ENCODE measurements around the gene SH3TC1. TPM values are rescaled to one million over a fixed set of nuclear protein-coding genes. Genes with fewer than 3 reads are reported as not detected.

SH3TC1 gene
- total RNA-seq, 8 experiments from 2014 or later = 0.96 to 22.2 (median 3.6) TPM

GRCh38 chr4:8244001-8244757, 45.1 kb downstream of the SH3TC1 start:
- Histone ChIP-seq H3K4me1 (replicated peaks in 1 of 2) (peaks cover 6 to 12% of the 10 kb centered on the region in 2 donors), H3K27ac (no peak overlapping the region), H3K4me3 (no peak overlapping the region)
- WGBS, 10 experiments = 90 to 100% (median 100%) methylated on average over 1 to 5 of the region's 18 CpGs; no CpG with 5 or more reads in 1 of the 10 experiments
- ATAC-seq (replicated peaks in 6 of 8) = no peak
- in situ Hi-C loops (cut with MboI; ENCODE audit: low pct_unique_long_range_greater_than_20kb in 2 of 9, low sequenced_read_pairs in 9 of 9, unreplicated experiment in 9 of 9) = loop anchor here (5.0 to 25.0 kb wide), 3 partner anchors 158 to 168 kb away; no protein-coding TSS in a partner anchor

GRCh38 chr4:8244931-8245460, 45.9 kb downstream of the SH3TC1 start:
- Histone ChIP-seq H3K4me3 (no peak overlapping the region), H3K27ac (no peak overlapping the region), H3K4me1 (replicated peaks in 1 of 2) (peaks cover 6 to 12% of the 10 kb centered on the region in 2 donors)
- ATAC-seq (replicated peaks in 6 of 8) = no peak
- in situ Hi-C loops (cut with MboI; ENCODE audit: low pct_unique_long_range_greater_than_20kb in 2 of 9, low sequenced_read_pairs in 9 of 9, unreplicated experiment in 9 of 9) = loop anchor here (5.0 to 25.0 kb wide), 3 partner anchors 157 to 167 kb away; no protein-coding TSS in a partner anchor
- 80 to 97% (median 91%) methylated on average over 2 to 11 of the region's 19 CpGs; no CpG with 5 or more reads in 5 of the 10 experiments for WGBS, 10 experiments

GRCh38 chr4:8245884-8246833, 47.1 kb downstream of the SH3TC1 start:
- ATAC-seq (replicated peaks in 6 of 8) = no peak
- in situ Hi-C loops (cut with MboI; ENCODE audit: low pct_unique_long_range_greater_than_20kb in 2 of 9, low sequenced_read_pairs in 9 of 9, unreplicated experiment in 9 of 9) = loop anchor here in 8 of 9 experiments (10.0 to 25.0 kb wide), 2 partner anchors 159 to 166 kb away; no protein-coding TSS in a partner anchor
- H3K4me1 ChIP-seq (replicated peaks in 1 of 2) = peaks cover 10 to 16% of the 10 kb centered on the region in 2 donors
- no peak overlapping the region for H3K4me3 ChIP-seq
- 69 to 100% (median 83%) methylated on average over 1 to 12 of the region's 31 CpGs; no CpG with 5 or more reads in 2 of the 10 experiments for WGBS, 10 experiments
- H3K27ac ChIP-seq = no peak overlapping the region

- peak in 6 of 8 experiments; percentile 4 to 91 (median 46) for ATAC-seq (replicated peaks in 6 of 8)
- WGBS, 10 experiments = 22 to 100% (median 86%) methylated on average over 3 to 10 of the region's 31 CpGs; no CpG with 5 or more reads in 2 of the 10 experiments
- no peak overlapping the region for H3K4me3 ChIP-seq
- peaks cover 20 to 21% of the 10 kb centered on the region in 2 donors for H3K4me1 ChIP-seq (replicated peaks in 1 of 2)
- in situ Hi-C loops (cut with MboI; ENCODE audit: low pct_unique_long_range_greater_than_20kb in 2 of 9, low sequenced_read_pairs in 9 of 9, unreplicated experiment in 9 of 9) = loop anchor here in 8 of 9 experiments (10.0 to 25.0 kb wide), 2 partner anchors 158 to 165 kb away; no protein-coding TSS in a partner anchor
- H3K27ac ChIP-seq = no peak overlapping the region
Observed at GRCh38 chr4:8247047-8247930, 48.2 kb downstream of the SH3TC1 start.

GRCh38 chr4:8248091-8248490, 49.0 kb downstream of the SH3TC1 start:
- 13 to 100% (median 75%) methylated on average over 1 to 7 of the region's 7 CpGs for WGBS, 10 experiments
- Histone ChIP-seq H3K4me3 (no peak overlapping the region), H3K4me1 (replicated peaks in 1 of 2) (peaks cover 13 to 15% of the 10 kb centered on the region in 2 donors), H3K27ac (no peak overlapping the region)
- peak in 2 of 8 experiments; percentile 3 to 36 for ATAC-seq (replicated peaks in 6 of 8)
- in situ Hi-C loops (cut with MboI; ENCODE audit: low pct_unique_long_range_greater_than_20kb in 2 of 9, low sequenced_read_pairs in 9 of 9, unreplicated experiment in 9 of 9) = loop anchor here in 8 of 9 experiments (10.0 to 25.0 kb wide), 2 partner anchors 157 to 164 kb away; no protein-coding TSS in a partner anchor

GRCh38 chr4:8250227-8250626, 51.1 kb downstream of the SH3TC1 start:
- peaks cover 13 to 15% of the 10 kb centered on the region in 2 donors for H3K4me1 ChIP-seq (replicated peaks in 1 of 2)
- H3K27ac ChIP-seq = no peak overlapping the region
- whole genome bisulfite sequencing, 10 experiments = 60% methylated on average over 1 of the region's 3 CpGs; no CpG with 5 or more reads in 8 of the 10 experiments
- in situ Hi-C loops (cut with MboI; ENCODE audit: low pct_unique_long_range_greater_than_20kb in 2 of 9, low sequenced_read_pairs in 9 of 9, unreplicated experiment in 9 of 9) = no loop called here
- no peak overlapping the region for H3K4me3 ChIP-seq
- no peak for ATAC-seq (replicated peaks in 6 of 8)

GRCh38 chr4:8250637-8251036, 51.5 kb downstream of the SH3TC1 start:
- ATAC-seq (replicated peaks in 6 of 8) = no peak
- H3K27ac ChIP-seq = no peak overlapping the region
- H3K4me1 ChIP-seq (replicated peaks in 1 of 2) = peaks cover 13 to 15% of the 10 kb centered on the region in 2 donors
- no peak overlapping the region for H3K4me3 ChIP-seq
- 51 to 100% (median 83%) methylated on average over 2 to 4 of the region's 7 CpGs; no CpG with 5 or more reads in 6 of the 10 experiments for WGBS, 10 experiments
- in situ Hi-C loops (cut with MboI; ENCODE audit: low pct_unique_long_range_greater_than_20kb in 2 of 9, low sequenced_read_pairs in 9 of 9, unreplicated experiment in 9 of 9) = no loop called here

GRCh38 chr4:8251110-8251883, 52.2 kb downstream of the SH3TC1 start:
- WGBS, 10 experiments = 20 to 95% (median 57%) methylated on average over 1 to 10 of the region's 24 CpGs; no CpG with 5 or more reads in 2 of the 10 experiments
- in situ Hi-C loops (cut with MboI; ENCODE audit: low pct_unique_long_range_greater_than_20kb in 2 of 9, low sequenced_read_pairs in 9 of 9, unreplicated experiment in 9 of 9) = no loop called here

GRCh38 chr4:8252301-8253173, 53.4 kb downstream of the SH3TC1 start:
- in situ Hi-C loops (cut with MboI; ENCODE audit: low pct_unique_long_range_greater_than_20kb in 2 of 9, low sequenced_read_pairs in 9 of 9, unreplicated experiment in 9 of 9) = no loop called here
- WGBS, 10 experiments = 50 to 100% (median 84%) methylated on average over 2 to 13 of the region's 23 CpGs; no CpG with 5 or more reads in 3 of the 10 experiments

More at GRCh38 chr4:8251110-8251883, 52.2 kb downstream of the SH3TC1 start:
- Histone ChIP-seq H3K4me1 (replicated peaks in 1 of 2) (peaks cover 13 to 15% of the 10 kb centered on the region in 2 donors), H3K4me3 (no peak overlapping the region), H3K27ac (no peak overlapping the region)
- ATAC-seq (replicated peaks in 6 of 8) = peak in 5 of 8 experiments; percentile 40 to 66 (median 49)

GRCh38 chr4:8254076-8254475, 55.0 kb downstream of the SH3TC1 start:
- Histone ChIP-seq H3K27ac (no peak overlapping the region), H3K4me3 (no peak overlapping the region), H3K4me1 (replicated peaks in 1 of 2) (peaks cover 17 to 25% of the 10 kb centered on the region in 2 donors)
- in situ Hi-C loops (cut with MboI; ENCODE audit: low pct_unique_long_range_greater_than_20kb in 2 of 9, low sequenced_read_pairs in 9 of 9, unreplicated experiment in 9 of 9) = no loop called here
- ATAC-seq (replicated peaks in 6 of 8) = no peak
- 50 to 100% (median 83%) methylated on average over 1 to 2 of the region's 6 CpGs; no CpG with 5 or more reads in 4 of the 10 experiments for WGBS, 10 experiments

More at GRCh38 chr4:8252301-8253173, 53.4 kb downstream of the SH3TC1 start:
- Histone ChIP-seq H3K4me3 (no peak overlapping the region), H3K27ac (no peak overlapping the region), H3K4me1 (replicated peaks in 1 of 2) (peaks cover 12 to 13% of the 10 kb centered on the region in 2 donors)
- ATAC-seq (replicated peaks in 6 of 8) = no peak

All from motor neuron (in vitro differentiated cells).